ENCODE measurements around the gene PI4KA. TPM values are rescaled to one million over a fixed set of nuclear protein-coding genes. Genes with fewer than 3 reads are reported as not detected.
"Not testable (repeated sequence)": the region's sequence is repeated elsewhere in the genome, so short reads cannot be mapped to it uniquely, and the experiment has no call there.

PI4KA gene
- total RNA-seq, 2 experiments from 2014 or later = 46.9 to 95.7 TPM

GRCh38 chr22:20773793-20774212 lies 84.8 kb downstream of the PI4KA start, which contains the start of gene SERPIND1:
TSS of gene SERPIND1 (plus strand) at chr22:20774113. CDS start at chr22:20779313, 5,200 bp downstream.
- no peak within 1 kb of the TSS for H3K27ac ChIP-seq (ENCODE audit: low read depth, low read length, poor library complexity, severe bottlenecking)
- H3K9me2 ChIP-seq (ENCODE audit: insufficient read depth, low read length) = no peaks in the 10 kb centered on the region
- no peaks in the 10 kb centered on the region for H4K20me1 ChIP-seq (ENCODE audit: insufficient read depth, low read length)
- ChIA-PET POLR2A (no interaction called here), CTCF (ENCODE audit: unreplicated experiment) (interaction anchor here (0.7 kb wide), 1 partner anchor 10 kb away, joined by 5 read pairs; no protein-coding TSS in a partner anchor)
- intact Hi-C loops (cut with micrococcal nuclease; ENCODE audit: unreplicated experiment) = no loop called here
- TF ChIP-seq CTCF (conservative IDR thresholded peaks at IDR 0.05; ENCODE audit: low read length) = no peak
- TF ChIP-seq EZH2phosphoT487 (IDR thresholded peaks at IDR 0.05; ENCODE audit: borderline replicate concordance, low read depth, low read length) = no peak
- no peak for DNase-seq (ENCODE audit: low spot score)
- peaks cover 8% of the 10 kb centered on the region for H3K36me3 ChIP-seq (ENCODE audit: insufficient read depth, low read length)
- H3K4me3 ChIP-seq (ENCODE audit: low read depth, low read length, poor library complexity, severe bottlenecking) = no peak within 1 kb of the TSS
- no peaks in the 10 kb centered on the region for H3K79me2 ChIP-seq (ENCODE audit: insufficient read depth, low read depth, low read length)
- no peaks in the 10 kb centered on the region for H3K9me3 ChIP-seq (ENCODE audit: low read length)
- no peak within 1 kb of the TSS for H3K4me2 ChIP-seq (ENCODE audit: low read length)
- no TSS peak for BruUV-seq (replicated peaks)
- peaks cover 6% of the 10 kb centered on the region for H3K4me1 ChIP-seq (ENCODE audit: insufficient read depth, low read length, poor library complexity, severe bottlenecking)
- no peak within 1 kb of the TSS for H2AFZ ChIP-seq (ENCODE audit: low read length)

- peaks cover 10% of the 10 kb centered on the region for H3K36me3 ChIP-seq (ENCODE audit: insufficient read depth, low read length)
- no peak overlapping the region for H3K27ac ChIP-seq (ENCODE audit: low read depth, low read length, poor library complexity, severe bottlenecking)
- TF ChIP-seq EZH2phosphoT487 (IDR thresholded peaks at IDR 0.05; ENCODE audit: borderline replicate concordance, low read depth, low read length) (no peak), CTCF (conservative IDR thresholded peaks at IDR 0.05; ENCODE audit: low read length) (no peak)
- H3K9me3 ChIP-seq (ENCODE audit: low read length) = no peaks in the 10 kb centered on the region
- CTCF ChIA-PET (ENCODE audit: unreplicated experiment) = no interaction called here
- no peak overlapping the region for H2AFZ ChIP-seq (ENCODE audit: low read length)
- H4K20me1 ChIP-seq (ENCODE audit: insufficient read depth, low read length) = no peaks in the 10 kb centered on the region
- intact Hi-C loops (cut with micrococcal nuclease; ENCODE audit: unreplicated experiment) = no loop called here
- H3K79me2 ChIP-seq (ENCODE audit: insufficient read depth, low read depth, low read length) = no peaks in the 10 kb centered on the region
- BruUV-seq (replicated peaks) = no TSS peak
- H3K4me1 ChIP-seq (ENCODE audit: insufficient read depth, low read length, poor library complexity, severe bottlenecking) = peaks cover 6% of the 10 kb centered on the region
- no peak overlapping the region for H3K4me3 ChIP-seq (ENCODE audit: low read depth, low read length, poor library complexity, severe bottlenecking)
- POLR2A ChIA-PET = no interaction called here
- DNase-seq (ENCODE audit: low spot score) = no peak
- H3K4me2 ChIP-seq (ENCODE audit: low read length) = no peak overlapping the region
- H3K9me2 ChIP-seq (ENCODE audit: insufficient read depth, low read length) = no peaks in the 10 kb centered on the region
These were observed 86.5 kb downstream of the PI4KA start for GRCh38 chr22:20771918-20772625.

GRCh38 chr22:20769496-20769826 lies 89.2 kb downstream of the PI4KA start:
- H3K9me2 ChIP-seq (ENCODE audit: insufficient read depth, low read length); H3K27ac ChIP-seq (ENCODE audit: low read depth, low read length, poor library complexity, severe bottlenecking); DNase-seq (ENCODE audit: low spot score); H3K4me2 ChIP-seq (ENCODE audit: low read length); BruUV-seq (replicated peaks); H3K9me3 ChIP-seq (ENCODE audit: low read length); POLR2A ChIA-PET; H2AFZ ChIP-seq (ENCODE audit: low read length); H3K4me3 ChIP-seq (ENCODE audit: low read depth, low read length, poor library complexity, severe bottlenecking); H3K79me2 ChIP-seq (ENCODE audit: insufficient read depth, low read depth, low read length); CTCF ChIA-PET (ENCODE audit: unreplicated experiment); intact Hi-C loops (cut with micrococcal nuclease; ENCODE audit: unreplicated experiment); H3K4me1 ChIP-seq (ENCODE audit: insufficient read depth, low read length, poor library complexity, severe bottlenecking); H4K20me1 ChIP-seq (ENCODE audit: insufficient read depth, low read length): not testable (repeated sequence)
- H3K36me3 ChIP-seq (ENCODE audit: insufficient read depth, low read length) = peaks cover 22% of the 10 kb centered on the region

Data from OCI-LY7 (cell line).